ENCODE results near the gene COL18A1.
A peak's percentile ranks its signal among the peaks of the same experiment; 100 is the strongest.
"Not testable (repeated sequence)": the region's sequence is repeated elsewhere in the genome, so short reads cannot be mapped to it uniquely, and the experiment has no call there.

The COL18A1 gene

GRCh38 chr21:45438391-45439145 lies 33.6 kb downstream of the COL18A1 start:
- no peak for DNase-seq (ENCODE audit: low read depth in 2 of 2, low spot score in 1 of 2)

GRCh38 chr21:45439161-45439872 lies 34.4 kb downstream of the COL18A1 start:
- DNase-seq (ENCODE audit: low read depth in 2 of 2, low spot score in 1 of 2), result peak; percentile 71 to 72

GRCh38 chr21:45439901-45440461 lies 35.0 kb downstream of the COL18A1 start:
- no peak for DNase-seq (ENCODE audit: low read depth in 2 of 2, low spot score in 1 of 2)

- no peak for DNase-seq (ENCODE audit: low read depth in 2 of 2, low spot score in 1 of 2)
Observed at GRCh38 chr21:45440736-45441350, 35.9 kb downstream of the COL18A1 start.

GRCh38 chr21:45441431-45442255 lies 36.7 kb downstream of the COL18A1 start:
- no peak for DNase-seq (ENCODE audit: low read depth in 2 of 2, low spot score in 1 of 2)

- no peak for DNase-seq (ENCODE audit: low read depth in 2 of 2, low spot score in 1 of 2)
Observed at GRCh38 chr21:45442276-45442675, 37.3 kb downstream of the COL18A1 start.

- DNase-seq (ENCODE audit: low read depth in 2 of 2, low spot score in 1 of 2), result not testable (repeated sequence)
Observed at GRCh38 chr21:45442686-45443594, 38.0 kb downstream of the COL18A1 start.

- DNase-seq (ENCODE audit: low read depth in 2 of 2, low spot score in 1 of 2), result no peak
Observed at GRCh38 chr21:45443595-45444181, 38.7 kb downstream of the COL18A1 start.

- no peak for DNase-seq (ENCODE audit: low read depth in 2 of 2, low spot score in 1 of 2)
Observed at GRCh38 chr21:45444385-45444784, 39.4 kb downstream of the COL18A1 start.

- no peak for DNase-seq (ENCODE audit: low read depth in 2 of 2, low spot score in 1 of 2)
Observed at GRCh38 chr21:45445369-45445768, 40.4 kb downstream of the COL18A1 start.

- no peak for DNase-seq (ENCODE audit: low read depth in 2 of 2, low spot score in 1 of 2)
Observed at GRCh38 chr21:45447821-45448220, 42.9 kb downstream of the COL18A1 start.

- DNase-seq (ENCODE audit: low read depth in 2 of 2, low spot score in 1 of 2), result no peak
Observed at GRCh38 chr21:45448283-45448809, 43.4 kb downstream of the COL18A1 start.

GRCh38 chr21:45448810-45449657 lies 44.1 kb downstream of the COL18A1 start:
- DNase-seq (ENCODE audit: low read depth in 2 of 2, low spot score in 1 of 2), result no peak

- DNase-seq (ENCODE audit: low read depth in 2 of 2, low spot score in 1 of 2), result no peak
Observed at GRCh38 chr21:45449658-45450422, 44.9 kb downstream of the COL18A1 start.

GRCh38 chr21:45450423-45451090 lies 45.6 kb downstream of the COL18A1 start:
- DNase-seq (ENCODE audit: low read depth in 2 of 2, low spot score in 1 of 2), result no peak

- DNase-seq (ENCODE audit: low read depth in 2 of 2, low spot score in 1 of 2), result no peak
Observed at GRCh38 chr21:45451091-45451740, 46.3 kb downstream of the COL18A1 start.

- no peak for DNase-seq (ENCODE audit: low read depth in 2 of 2, low spot score in 1 of 2)
Observed at GRCh38 chr21:45451771-45452182, 46.8 kb downstream of the COL18A1 start.
